GM13977 (cell line): ENCODE results near the gene FLYWCH2.
"Not testable (repeated sequence)": the region's sequence is repeated elsewhere in the genome, so short reads cannot be mapped to it uniquely, and the experiment has no call there.

Source experiments
- DNase-seq: peaks from one replicate; pipeline ENCODE4 v3.0.0; 2012; ENCODE audit warnings: low spot score
- in situ Hi-C: fragments of 300-500 bp; cut with MboI; formaldehyde crosslinking; loops from one replicate; pipeline ENCODE4 v1.12.0; 2022; ENCODE audit warnings: low sequenced_read_pairs, low pct_unique_long_range_greater_than_20kb, mixed read lengths, inconsistent platforms; ENCODE audit not compliant: unreplicated experiment
- TF ChIP-seq, protein P1 (sequence below): IDR thresholded peaks from 2 replicates; pipeline ENCODE4 v1.5.1; 2012; ENCODE audit warnings: mild to moderate bottlenecking, control low read depth; ENCODE audit not compliant: insufficient read depth; ENCODE audit errors: extremely low read depth, missing control alignments

FLYWCH2 gene

DNA sequence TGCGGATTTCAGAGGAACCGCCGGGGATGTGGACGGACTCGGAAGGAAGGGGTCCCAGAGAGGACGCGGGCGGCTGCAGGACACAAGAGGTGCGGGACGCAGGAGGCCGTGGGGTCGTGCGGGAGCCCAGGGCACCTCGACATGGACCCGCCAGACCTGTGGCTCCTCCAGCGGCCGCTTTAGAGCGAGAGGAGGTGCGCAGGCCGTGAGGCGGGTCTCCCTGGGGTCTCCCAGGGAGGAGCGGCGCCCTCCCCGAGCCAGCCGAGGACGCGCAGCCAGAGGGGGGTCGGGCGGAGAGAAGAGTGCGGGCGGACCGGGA lies 21.9 kb downstream of the FLYWCH2 start:
- TF ChIP-seq, protein P1, sequence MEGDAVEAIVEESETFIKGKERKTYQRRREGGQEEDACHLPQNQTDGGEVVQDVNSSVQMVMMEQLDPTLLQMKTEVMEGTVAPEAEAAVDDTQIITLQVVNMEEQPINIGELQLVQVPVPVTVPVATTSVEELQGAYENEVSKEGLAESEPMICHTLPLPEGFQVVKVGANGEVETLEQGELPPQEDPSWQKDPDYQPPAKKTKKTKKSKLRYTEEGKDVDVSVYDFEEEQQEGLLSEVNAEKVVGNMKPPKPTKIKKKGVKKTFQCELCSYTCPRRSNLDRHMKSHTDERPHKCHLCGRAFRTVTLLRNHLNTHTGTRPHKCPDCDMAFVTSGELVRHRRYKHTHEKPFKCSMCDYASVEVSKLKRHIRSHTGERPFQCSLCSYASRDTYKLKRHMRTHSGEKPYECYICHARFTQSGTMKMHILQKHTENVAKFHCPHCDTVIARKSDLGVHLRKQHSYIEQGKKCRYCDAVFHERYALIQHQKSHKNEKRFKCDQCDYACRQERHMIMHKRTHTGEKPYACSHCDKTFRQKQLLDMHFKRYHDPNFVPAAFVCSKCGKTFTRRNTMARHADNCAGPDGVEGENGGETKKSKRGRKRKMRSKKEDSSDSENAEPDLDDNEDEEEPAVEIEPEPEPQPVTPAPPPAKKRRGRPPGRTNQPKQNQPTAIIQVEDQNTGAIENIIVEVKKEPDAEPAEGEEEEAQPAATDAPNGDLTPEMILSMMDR = no peak
- DNase-seq = no peak
- in situ Hi-C loops = no loop called here

DNA sequence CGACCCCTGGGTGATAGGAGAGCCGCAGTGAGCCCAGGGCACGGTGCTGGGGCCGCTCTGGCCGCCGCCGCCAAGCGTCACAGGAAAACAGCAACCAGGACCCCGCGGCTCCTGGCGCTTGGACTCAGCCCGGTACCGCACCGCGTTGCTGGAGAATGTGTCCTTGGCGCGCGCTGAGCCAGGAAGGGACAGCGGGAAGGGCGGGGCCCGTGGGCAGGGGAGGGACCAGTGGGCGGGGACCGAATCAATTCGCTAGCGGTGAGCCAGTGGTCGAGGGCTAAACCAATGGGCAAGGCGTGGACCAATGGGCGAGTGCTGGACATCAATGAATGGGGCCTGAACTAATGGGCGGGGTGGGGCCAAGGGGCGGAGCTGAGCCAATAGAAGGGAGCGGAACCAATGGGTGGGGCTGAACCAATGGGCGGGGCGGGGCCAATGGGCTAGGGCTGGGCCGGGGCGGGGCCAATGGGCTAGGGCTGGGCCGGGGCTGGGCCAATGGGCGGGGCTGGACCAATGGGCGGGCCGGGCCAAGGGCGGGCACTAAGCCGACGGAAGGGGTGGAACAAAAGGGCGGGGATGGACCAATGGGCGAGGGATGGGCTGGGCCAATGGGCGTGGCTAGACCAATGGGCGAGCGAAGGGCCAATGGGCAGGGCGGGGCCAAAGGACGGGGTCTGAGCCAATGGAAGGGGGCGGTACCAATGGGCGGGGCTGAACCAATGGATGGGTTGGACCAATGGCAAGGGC lies 22.4 kb downstream of the FLYWCH2 start:
- in situ Hi-C loops = no loop called here
- peak; percentile 99 for DNase-seq
- TF ChIP-seq, protein P1 = no peak

DNA sequence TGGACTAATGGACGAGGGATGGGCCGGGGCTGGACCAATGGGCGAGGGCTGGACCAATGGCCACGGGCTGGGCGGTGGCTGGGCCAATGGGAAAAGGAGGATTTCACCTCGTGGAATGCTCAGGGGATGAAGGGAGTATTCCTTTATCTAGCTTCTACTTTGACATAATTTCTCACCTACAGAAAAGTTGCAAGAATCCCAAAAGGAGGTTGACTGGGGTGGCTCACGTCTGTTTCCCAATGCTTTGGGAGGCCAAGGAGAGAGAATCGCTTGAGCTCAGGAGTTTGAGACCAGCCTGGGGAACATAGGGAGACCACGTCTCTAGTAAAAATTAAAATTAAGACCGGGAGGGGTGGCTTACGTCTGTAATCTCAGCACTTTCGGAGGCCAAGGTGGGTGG lies 23.0 kb downstream of the FLYWCH2 start:
- in situ Hi-C loops = no loop called here

DNA sequence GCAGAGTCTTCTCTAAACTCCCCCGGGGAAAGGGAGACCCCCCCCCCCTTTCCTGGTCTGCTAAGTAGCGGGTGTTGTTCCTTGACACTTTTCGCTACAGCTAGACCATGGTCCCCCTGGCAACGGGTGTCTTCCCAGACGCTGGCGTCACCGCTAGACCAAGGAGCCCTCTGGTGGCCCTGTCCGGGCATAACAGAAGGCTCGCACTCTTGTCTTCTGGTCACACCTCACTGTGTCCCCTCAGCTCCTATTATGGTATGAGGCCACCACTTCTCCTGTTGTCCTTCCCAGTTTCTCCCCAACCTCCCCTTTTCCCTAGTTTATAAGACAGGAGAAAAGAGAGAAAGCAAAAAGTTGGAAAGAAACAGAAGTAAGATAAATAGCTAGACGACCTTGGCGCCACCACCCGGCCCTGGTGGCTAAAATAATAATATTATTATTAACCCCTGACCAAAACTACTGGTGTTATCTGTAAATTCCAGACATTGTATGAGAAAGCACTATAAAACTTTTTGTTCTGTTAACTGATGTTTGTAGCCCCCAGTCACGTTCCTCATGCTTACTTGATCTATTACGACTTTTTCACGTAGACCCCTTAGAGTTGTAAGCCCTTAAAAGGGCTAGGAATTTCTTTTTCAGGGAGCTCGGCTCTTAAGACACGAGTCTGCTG lies 24.2 kb downstream of the FLYWCH2 start:
- in situ Hi-C loops, DNase-seq: not testable (repeated sequence)
- TF ChIP-seq, protein P1 = peak; percentile 42

More for the DNA sequence above, 23.0 kb downstream of the FLYWCH2 start:
- TF ChIP-seq, protein P1 = no peak
- DNase-seq = no peak

DNA sequence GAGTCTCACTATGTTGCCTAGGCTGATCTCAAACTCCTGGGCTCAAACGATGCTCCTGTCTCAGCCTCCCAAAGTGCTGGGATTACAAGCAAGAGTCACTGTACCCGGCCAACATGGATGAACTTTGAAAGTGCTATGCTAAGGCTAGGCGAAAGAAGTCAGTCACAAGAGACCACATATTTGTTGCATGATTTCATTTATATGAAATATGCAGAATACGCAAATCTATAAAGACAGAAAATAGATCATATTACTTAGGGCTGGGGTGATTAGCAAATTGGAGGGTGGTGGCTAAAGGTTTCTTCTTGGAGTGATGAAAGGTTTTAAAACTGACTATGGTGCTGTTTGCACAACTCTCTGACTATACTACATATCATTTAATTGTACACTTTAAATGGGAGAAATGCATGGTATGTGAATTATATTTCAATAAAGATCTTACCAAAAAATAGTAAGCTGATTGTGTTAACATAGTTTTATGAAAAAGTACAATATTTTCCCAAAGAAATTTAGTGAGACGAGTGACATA lies 27.5 kb downstream of the FLYWCH2 start:
- in situ Hi-C loops = no loop called here
- no peak for DNase-seq
- TF ChIP-seq, protein P1 = no peak

DNA sequence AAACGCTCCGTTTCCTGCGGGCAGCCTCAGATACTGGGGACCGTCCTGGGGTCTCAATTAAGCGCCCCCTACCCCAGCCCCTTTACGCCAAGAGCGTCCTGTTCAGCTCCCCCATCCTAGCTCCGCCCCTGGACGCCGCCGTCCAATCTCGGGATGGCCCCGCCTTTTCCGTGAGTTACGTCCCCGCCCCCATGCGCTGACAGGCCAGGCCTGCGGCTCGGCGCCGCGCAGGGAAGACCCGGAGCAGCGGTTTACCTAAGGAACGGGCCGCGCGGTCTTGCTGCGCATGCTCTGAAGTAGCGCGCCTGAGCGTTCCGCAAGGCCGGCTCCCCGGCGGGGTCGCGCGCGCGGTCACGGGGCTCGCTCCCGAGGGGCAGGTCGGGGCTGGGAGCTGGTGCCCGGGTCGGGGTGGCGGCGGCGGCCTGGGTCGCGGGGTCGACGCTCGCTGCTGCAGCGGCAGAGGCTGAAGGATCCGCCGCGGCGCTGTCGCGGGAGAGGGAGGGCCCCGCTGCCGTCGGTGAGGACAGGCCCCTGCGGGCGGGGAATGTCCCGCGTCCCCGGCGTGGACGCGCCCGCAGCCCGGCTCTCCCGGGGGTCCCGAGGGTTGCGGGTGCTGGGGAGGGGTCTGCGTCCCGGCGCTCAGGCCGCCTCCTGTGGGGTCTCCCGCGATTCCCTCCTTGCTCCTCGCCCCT lies 28.8 kb downstream of the FLYWCH2 start, which contains the start of gene FLYWCH1:
FLYWCH1 (plus strand) TSS at position 294 of the 692 bp plus-strand sequence. CDS start 17,755 bp downstream, outside the sequence.
- in situ Hi-C loops = no loop called here
- DNase-seq = peak; percentile 97
- TF ChIP-seq, protein P1 = no peak
